NCI-H2081 treated with DMSO at 0.1 percent for 48 hours (cell line): ENCODE measurements around the gene POLR2E.
"Not testable (repeated sequence)": the region's sequence is repeated elsewhere in the genome, so short reads cannot be mapped to it uniquely, and the experiment has no call there.

Experiments
- DNase-seq: peaks from one replicate; lab custom pipeline; 2025; lab: John Stamatoyannopoulos, UW

The POLR2E gene

DNA sequence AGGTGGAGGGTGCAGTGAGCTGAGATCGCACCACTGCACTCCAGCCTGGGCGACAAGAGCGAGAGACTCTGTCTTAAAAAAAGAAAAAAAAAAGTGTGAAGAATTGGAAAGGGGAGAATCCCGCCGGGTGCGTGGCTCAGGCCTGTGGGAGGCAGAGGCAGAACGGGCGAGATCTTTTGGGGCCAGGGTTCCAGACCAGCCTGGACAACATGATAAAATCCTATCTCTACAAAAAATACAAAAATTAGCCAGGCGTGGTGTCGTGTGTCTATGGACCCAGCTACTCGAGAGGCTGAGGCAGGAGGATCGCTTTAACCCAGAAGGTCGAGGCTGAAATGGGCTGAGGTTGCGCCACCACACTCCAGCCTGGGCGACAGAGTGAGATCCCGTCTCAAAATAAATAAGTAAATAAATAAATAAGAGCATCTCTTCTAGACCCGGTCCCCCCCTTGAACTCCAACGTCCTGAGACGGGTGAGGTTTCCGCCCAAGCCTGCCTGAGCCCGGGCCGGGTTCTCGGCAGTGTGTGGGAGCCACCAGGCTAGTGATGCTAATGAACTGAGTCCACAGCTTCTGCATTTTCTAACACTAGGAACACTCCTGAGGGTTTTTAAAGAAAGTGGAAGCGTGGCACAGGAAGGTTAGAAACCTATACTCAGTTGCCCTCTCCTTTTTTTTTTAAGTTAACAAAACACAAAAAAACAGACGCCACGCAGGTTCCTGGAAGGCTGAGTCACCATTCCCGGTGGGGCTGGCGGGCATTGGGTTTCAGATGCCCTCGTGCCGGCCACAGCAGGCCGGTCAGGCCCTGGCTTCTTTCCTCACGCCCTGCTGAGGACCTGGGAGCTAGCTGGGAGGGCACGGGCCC, 30.7 kb upstream of the POLR2E start:
- no peak for DNase-seq

DNA sequence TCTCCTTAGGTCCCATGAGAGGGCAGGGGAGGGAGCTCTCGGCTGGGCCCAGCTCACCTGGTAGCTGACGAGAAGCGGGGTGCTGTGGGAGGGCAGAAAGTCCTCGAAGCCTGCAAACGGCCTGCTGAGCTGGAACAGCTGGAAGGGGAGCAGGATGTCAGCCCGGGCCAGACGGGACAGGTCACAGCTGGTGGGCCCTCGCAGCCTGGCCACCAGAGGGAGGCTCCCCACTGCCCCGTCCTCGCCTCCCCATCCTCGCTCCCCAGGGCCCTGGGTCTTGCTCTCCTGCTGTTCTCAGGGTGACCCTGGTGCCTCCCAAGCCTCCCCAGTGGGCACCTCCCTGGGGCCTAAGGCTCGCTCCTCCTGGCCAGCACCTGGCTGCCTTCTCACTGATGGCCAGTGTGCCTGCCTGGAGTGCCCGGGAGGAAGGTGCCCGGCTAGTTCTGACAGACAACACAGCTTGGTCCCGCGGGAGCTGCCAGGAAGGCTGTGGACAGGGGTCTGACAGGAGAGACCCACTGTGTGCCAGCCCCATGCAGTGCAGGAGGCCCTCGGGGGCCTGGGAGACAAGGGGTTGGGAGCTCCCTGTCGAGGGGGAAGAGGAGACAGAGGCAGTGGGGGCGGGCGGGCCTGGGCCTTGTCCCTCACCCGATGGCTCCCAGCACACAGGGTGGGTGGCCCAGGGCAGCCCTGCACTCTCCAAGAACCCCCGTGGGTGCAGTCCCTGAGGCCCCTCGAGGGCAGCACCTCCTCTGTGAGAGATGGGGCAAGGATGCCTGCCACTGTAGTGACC, 28.9 kb upstream of the POLR2E start:
- no peak for DNase-seq

- DNase-seq: no peak
These were observed 28.2 kb upstream of the POLR2E start for GRCh38 chr19:1123381-1123780.

- no peak for DNase-seq
These were observed 27.8 kb upstream of the POLR2E start for GRCh38 chr19:1122972-1123363.

GRCh38 chr19:1122021-1122971, 27.1 kb upstream of the POLR2E start:
- no peak for DNase-seq

GRCh38 chr19:1121395-1121794, 26.2 kb upstream of the POLR2E start:
- no peak for DNase-seq

- no peak for DNase-seq
These were observed 24.5 kb upstream of the POLR2E start for GRCh38 chr19:1119475-1120217.

- DNase-seq: no peak
These were observed 23.8 kb upstream of the POLR2E start for GRCh38 chr19:1118999-1119398.

DNA sequence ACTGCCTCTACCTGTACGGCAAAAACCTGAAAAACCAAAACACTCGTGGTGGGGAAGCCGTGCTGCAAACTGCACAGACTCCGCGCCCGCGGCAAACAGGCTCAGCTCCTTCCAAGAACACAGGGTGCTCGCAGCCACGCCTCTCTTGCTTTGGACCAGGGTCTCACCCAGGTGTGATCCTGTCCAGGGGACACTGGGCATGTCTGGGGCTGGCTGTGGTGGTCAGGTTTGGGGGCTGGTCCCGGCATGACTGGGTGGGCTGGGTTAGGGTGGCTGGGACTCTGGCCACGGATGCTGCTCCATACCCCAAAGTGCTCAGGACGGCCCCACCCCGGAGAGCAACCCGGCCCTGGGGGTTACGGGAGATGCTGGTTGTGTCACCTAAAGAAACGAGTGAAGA, 22.5 kb upstream of the POLR2E start:
- no peak for DNase-seq

GRCh38 chr19:1116726-1117581, 21.8 kb upstream of the POLR2E start:
- no peak for DNase-seq

DNA sequence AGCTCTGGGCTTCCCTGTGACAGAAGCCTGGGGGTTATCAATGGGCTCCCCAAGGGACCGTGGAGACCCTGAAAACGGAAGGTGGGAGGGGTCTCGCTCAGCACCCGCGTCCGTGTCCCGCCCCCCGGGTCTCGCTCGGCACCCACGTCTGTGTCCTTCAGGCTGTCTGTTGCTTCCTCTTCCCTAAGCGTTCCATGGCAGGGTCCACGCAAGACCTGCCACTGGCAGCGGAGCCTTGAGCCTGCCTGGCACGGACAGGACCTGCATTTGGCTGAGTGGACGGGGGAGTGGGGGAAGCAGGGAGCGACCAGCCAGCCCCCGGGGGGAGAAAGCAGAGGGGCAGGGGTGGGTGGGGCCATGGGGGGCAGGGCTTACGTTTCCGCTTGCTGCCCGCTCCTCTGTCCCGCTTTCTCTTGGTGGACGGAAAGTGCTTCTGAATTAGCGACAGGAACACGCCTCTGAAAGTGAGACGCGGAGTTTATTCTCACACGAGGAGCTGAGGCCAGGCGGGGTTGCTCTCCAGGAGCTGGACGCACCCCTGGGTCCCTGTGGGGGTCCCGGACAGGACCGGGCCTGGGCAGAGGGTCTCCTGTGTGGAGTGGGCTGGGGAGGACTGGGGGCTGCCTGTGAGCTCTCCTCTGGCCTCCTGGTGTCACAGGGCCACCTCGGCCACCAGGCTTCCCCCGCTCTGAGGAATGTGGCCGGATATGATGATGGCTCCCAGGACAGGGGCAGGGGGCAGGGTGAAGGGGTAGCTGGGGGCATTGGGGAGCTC, 20.7 kb upstream of the POLR2E start:
- no peak for DNase-seq

DNA sequence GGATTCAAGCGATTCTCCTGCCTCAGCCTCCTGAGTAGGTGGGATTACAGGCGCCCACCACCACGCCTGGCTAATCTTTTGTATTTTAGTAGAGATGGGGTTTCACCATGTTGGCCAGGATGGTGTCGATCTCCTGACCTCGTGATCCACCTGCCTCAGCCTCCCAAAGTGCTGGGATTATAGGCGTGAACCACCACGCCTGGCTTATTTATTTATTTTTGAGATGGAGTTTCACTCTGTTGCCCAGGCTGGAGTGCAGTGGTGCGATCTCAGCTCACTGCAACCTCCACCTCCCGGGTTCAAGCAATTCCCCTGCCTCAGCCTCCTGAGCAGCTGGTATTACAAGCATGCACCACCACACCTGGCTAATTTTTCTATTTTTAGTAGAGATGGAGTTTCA, 19.6 kb upstream of the POLR2E start:
- DNase-seq: not testable (repeated sequence)

GRCh38 chr19:1113986-1114483, 18.9 kb upstream of the POLR2E start:
- no peak for DNase-seq

- no peak for DNase-seq
These were observed 18.1 kb upstream of the POLR2E start for GRCh38 chr19:1113030-1113985.

- no peak for DNase-seq
These were observed 17.3 kb upstream of the POLR2E start for GRCh38 chr19:1112268-1113029.

- no peak for DNase-seq
These were observed 16.6 kb upstream of the POLR2E start for GRCh38 chr19:1111641-1112267.
